Fibroblast of pulmonary artery (primary cell): ENCODE data around the gene TMPRSS11A.

Experiments used
- DNase-seq: peaks from one replicate; pipeline ENCODE4 v3.0.0-alpha.2; 2010; ENCODE audit warnings: low read depth
- H3K4me3 ChIP-seq: replicated peaks from 2 replicates; pipeline ENCODE4 v1.5.1; 2011; ENCODE audit warnings: low read depth, mild to moderate bottlenecking, control low read depth, low read length, moderate library complexity
- TF ChIP-seq, protein P1 (sequence below): IDR thresholded peaks from 2 replicates; pipeline ENCODE4 v1.5.1; 2011; ENCODE audit warnings: mild to moderate bottlenecking, control low read depth, low read length, inconsistent platforms; ENCODE audit errors: missing control alignments

The TMPRSS11A gene

DNA sequence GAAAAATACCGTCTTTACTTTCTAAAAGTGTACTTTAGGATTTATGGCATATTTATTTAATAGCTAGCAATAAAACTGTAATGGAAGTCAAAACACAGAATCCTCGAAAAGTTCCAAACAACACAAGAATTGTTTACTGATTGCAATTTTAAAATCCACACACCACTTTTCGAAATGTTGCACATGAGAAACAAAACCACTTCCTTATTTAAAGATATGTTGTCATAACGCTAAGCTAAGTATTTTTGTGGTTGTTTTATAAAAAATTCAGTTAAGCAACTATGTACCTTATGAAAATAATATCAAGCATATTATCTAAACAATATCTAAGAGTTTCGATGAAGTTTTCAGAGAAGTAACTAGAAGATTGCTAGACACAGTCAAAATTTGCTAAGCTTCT lies 79.8 kb downstream of the TMPRSS11A start:
- TF ChIP-seq, protein P1, sequence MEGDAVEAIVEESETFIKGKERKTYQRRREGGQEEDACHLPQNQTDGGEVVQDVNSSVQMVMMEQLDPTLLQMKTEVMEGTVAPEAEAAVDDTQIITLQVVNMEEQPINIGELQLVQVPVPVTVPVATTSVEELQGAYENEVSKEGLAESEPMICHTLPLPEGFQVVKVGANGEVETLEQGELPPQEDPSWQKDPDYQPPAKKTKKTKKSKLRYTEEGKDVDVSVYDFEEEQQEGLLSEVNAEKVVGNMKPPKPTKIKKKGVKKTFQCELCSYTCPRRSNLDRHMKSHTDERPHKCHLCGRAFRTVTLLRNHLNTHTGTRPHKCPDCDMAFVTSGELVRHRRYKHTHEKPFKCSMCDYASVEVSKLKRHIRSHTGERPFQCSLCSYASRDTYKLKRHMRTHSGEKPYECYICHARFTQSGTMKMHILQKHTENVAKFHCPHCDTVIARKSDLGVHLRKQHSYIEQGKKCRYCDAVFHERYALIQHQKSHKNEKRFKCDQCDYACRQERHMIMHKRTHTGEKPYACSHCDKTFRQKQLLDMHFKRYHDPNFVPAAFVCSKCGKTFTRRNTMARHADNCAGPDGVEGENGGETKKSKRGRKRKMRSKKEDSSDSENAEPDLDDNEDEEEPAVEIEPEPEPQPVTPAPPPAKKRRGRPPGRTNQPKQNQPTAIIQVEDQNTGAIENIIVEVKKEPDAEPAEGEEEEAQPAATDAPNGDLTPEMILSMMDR: no peak

DNA sequence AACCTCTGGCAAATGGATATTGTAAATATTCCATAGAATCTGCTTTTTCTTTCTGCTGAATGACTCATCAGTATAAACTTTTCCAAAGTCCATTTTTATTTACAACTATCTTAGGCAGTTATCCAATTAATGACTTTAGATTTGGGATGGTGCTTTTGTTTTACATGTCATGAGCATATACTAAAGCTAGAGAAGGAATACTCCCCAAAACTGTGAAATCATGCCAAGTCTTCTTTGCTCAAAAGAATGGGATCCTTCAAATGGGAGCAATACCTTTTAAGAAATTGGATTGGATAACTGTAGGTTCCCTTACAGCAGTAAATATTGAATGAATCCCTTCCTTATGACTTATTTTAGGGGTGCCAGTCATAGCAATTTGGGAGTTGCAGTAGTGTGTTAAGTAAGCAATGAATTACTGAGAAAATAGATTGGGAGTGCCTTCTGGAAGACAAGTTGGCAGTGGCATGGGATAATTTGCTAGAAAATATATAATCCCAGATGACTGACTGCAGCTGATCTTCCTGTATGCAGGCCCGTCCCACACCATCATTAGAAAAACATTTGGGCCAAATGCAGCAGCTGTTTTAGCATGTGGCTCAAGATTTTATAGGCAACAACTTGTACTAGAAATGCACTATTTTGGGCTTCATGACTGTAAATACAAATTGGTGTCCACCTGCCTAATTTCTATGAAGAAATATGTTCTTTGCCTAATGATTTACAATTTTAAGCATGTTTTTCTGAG lies 82.3 kb downstream of the TMPRSS11A start:
- no peak overlapping the region for H3K4me3 ChIP-seq
- TF ChIP-seq, protein P1: no peak
- DNase-seq: no peak

More for the DNA sequence above, 79.8 kb downstream of the TMPRSS11A start:
- H3K4me3 ChIP-seq: no peak overlapping the region
- no peak for DNase-seq

DNA sequence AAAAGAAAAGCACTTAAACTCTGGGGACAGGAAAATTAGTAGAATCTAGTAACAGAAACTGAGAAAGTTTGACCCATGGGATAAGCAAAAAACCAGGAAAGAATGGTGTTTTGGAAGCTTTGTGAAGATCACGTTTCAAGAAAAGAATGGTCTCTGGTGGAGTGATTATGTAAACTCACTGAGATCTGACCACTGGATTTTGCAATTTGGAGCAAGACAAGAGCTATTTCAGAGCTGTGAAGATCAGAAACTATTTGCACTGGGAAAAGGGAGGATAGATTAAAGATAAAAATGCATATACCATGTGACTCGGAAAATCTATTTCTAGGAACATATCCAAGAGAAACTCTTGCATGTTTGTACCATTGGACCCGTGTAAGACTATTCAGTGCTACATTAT lies 83.8 kb downstream of the TMPRSS11A start:
- DNase-seq: peak; percentile 20
- TF ChIP-seq, protein P1: no peak
- H3K4me3 ChIP-seq: no peak overlapping the region

DNA sequence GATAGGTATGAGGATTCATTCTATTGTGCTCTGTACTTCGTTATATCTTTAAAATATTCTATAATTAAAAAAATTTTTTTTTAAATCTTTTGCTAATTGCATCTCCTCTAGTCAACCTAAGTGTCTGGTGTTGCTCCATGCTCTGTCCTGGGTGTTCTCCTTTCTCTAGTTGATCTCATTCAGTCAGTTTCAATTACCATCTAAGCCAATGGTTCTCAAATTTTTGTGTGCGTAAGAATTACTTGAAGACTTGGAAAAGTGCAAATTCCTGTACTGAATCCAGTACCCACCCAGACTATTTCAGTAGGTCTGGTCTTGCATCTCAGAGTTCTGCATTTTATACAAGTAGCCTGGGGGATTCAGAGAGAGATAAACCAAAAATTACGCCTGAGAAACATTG lies 86.2 kb downstream of the TMPRSS11A start:
- no peak for DNase-seq
- H3K4me3 ChIP-seq: no peak overlapping the region
- TF ChIP-seq, protein P1: no peak

DNA sequence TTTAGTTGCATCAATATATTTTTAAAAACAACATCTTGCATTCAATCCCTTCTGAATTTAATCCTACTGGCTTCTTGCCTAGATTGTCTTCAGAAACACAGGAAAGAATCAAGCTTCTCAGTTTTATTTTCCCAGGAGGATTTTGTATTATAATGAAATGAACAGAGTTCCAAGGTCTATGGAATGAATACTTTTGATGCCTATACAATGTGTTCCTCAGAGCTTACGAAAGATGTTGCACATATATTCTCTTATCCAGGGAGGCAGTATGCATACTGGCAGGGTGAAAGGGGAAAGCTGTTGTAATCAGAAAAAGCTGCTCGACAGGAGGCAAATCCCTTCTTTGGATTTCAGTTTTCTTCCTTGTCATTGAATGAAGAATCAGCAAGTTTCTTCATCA lies 88.3 kb downstream of the TMPRSS11A start:
- peak; percentile 20 for DNase-seq
- H3K4me3 ChIP-seq: no peak overlapping the region
- TF ChIP-seq, protein P1: no peak

DNA sequence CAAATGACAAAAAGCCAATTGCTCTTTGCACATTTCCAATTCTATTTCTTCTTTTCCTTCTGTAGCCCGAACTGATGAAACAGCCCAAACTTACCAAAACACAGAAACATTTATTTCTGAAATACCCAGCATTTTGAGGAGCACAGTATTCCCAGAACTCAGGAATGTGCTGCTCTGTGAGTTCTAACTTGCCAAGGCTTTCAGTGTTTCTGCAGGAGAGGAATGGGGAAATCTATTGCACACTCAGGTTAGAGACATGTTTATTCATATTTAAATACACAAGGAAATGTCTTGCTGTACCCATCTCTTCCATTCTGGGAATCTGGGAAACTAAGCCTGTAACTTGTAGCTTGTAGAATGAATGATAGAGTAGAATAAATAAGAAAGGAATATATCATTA lies 90.2 kb downstream of the TMPRSS11A start:
- DNase-seq: no peak
- H3K4me3 ChIP-seq: no peak overlapping the region
- TF ChIP-seq, protein P1: no peak

DNA sequence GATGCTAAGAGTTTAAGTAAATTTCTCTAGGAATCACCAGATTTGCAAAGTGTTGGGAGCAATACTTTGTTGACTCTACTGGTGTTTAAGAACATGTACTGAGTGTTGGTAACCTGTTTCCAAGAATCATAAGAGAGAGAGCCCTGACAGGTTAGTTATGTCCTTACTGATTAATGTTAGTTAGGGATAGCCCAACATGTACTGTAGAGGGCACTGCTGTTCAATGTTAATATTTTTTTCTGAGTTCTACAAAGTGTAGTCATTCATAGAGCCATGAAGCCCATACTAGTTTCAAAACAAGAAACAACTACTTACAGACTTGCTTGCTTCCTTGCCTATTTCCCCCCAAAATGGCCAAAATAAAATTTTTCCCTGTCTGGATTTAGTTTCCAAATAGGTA lies 91.4 kb downstream of the TMPRSS11A start:
- TF ChIP-seq, protein P1: peak; percentile 68
- DNase-seq: peak; percentile 76

More for the DNA sequence above, 91.4 kb downstream of the TMPRSS11A start:
- no peak overlapping the region for H3K4me3 ChIP-seq
